Caco-2 (cell line): ENCODE results near the gene SMTN. TPM values are rescaled to one million over a fixed set of nuclear protein-coding genes. Genes with fewer than 3 reads are reported as not detected.

ENCODE experiments used
- BruUV-seq: library from RNA; stranded (reverse); fragments of 400-500 nt; replicated peaks from 2 replicates; lab custom pipeline; 2021; lab: Mats Ljungman, UMichigan
- CTCF ChIA-PET: fragments of 300-600 bp; sonication (Branson Sonifier 250); formaldehyde crosslinking; loops from one replicate; lab custom pipeline; 2022; ENCODE audit warnings: antibody characterized with exemption; lab: Charles Lee
- POLR2A ChIA-PET: fragments of 300-600 bp; sonication (Branson Sonifier 250); formaldehyde crosslinking; loops from one replicate; lab custom pipeline; 2022; ENCODE audit warnings: antibody characterized with exemption; lab: Charles Lee
- DNase-seq, 2 experiments: peaks; one replicate each; pipeline versions ENCODE4 v3.0.0 to v3.0.0-alpha.2; 2020 to 2022
- H3K27me3 ChIP-seq: replicated peaks from 2 replicates; pipeline ENCODE4 v1.6.0; 2011; ENCODE audit warnings: low read length; ENCODE audit not compliant: control insufficient read depth, insufficient read depth
- H3K36me3 ChIP-seq: 2 replicates; pipeline ENCODE4 v1.5.1; 2011; ENCODE audit warnings: low read length; ENCODE audit not compliant: control insufficient read depth, insufficient read depth
- H3K4me1 ChIP-seq: fragments of 250-450 bp; sonication (Bioruptor Pico); 2 replicates; pipeline ENCODE4 v1.5.1; 2020; ENCODE audit warnings: mild to moderate bottlenecking
- H3K4me3 ChIP-seq: 2 replicates; pipeline ENCODE4 v1.5.1; 2011; ENCODE audit warnings: low read depth, mild to moderate bottlenecking, control low read depth, low read length
- H3K9me3 ChIP-seq: fragments of 250-450 bp; sonication (Bioruptor Pico); 2 replicates; pipeline ENCODE4 v1.5.1; 2020; ENCODE audit warnings: mild to moderate bottlenecking, moderate library complexity
- H3K27ac Mint-ChIP-seq: one replicate; pipeline ENCODE4 v1.8.0; 2022; ENCODE audit warnings: mixed read lengths; ENCODE audit not compliant: unreplicated experiment
- H3K27me3 Mint-ChIP-seq: one replicate; pipeline ENCODE4 v1.8.0; 2022; ENCODE audit warnings: mixed read lengths; ENCODE audit not compliant: insufficient read depth, unreplicated experiment
- H3K36me3 Mint-ChIP-seq: one replicate; pipeline ENCODE4 v1.8.0; 2022; ENCODE audit warnings: mild to moderate bottlenecking, mixed read lengths; ENCODE audit not compliant: insufficient read depth, unreplicated experiment
- H3K4me1 Mint-ChIP-seq: one replicate; pipeline ENCODE4 v1.8.0; 2022; ENCODE audit warnings: low read depth, mixed read lengths; ENCODE audit not compliant: unreplicated experiment
- H3K4me3 Mint-ChIP-seq: one replicate; pipeline ENCODE4 v1.8.0; 2022; ENCODE audit warnings: mild to moderate bottlenecking, moderate library complexity, mixed read lengths; ENCODE audit not compliant: unreplicated experiment
- H3K9me3 Mint-ChIP-seq: one replicate; pipeline ENCODE4 v1.8.0; 2022; ENCODE audit warnings: mixed read lengths; ENCODE audit not compliant: unreplicated experiment
- CTCF ChIP-seq, 2 experiments: fragments of 200-600 bp in 1 of 2; IDR thresholded peaks; 1 replicate in 1 of 2; 2 replicates in 1 of 2; pipeline versions ENCODE4 v1.5.1 to v1.8.0; 2011 to 2022; ENCODE audit warnings: antibody characterized with exemption in 1 of 2, control low read depth in 1 of 2, inconsistent platforms in 1 of 2, low read depth in 1 of 2, low read length in 1 of 2, mild to moderate bottlenecking in 1 of 2, moderate library complexity in 1 of 2; ENCODE audit not compliant: insufficient read depth in 1 of 2, severe bottlenecking in 1 of 2, unreplicated experiment in 1 of 2
- intact Hi-C: fragments of 100-400 bp; cut with micrococcal nuclease; formaldehyde crosslinking; loops from one replicate; pipeline ENCODE4 v1.10.0; 2022; ENCODE audit not compliant: unreplicated experiment
- total RNA-seq: library from RNA; stranded (reverse); gene quantifications from 2 replicates; pipeline ENCODE4 v1.2.3, GENCODE V29; 2022

SMTN gene
- total RNA-seq, 1 experiment from 2014 or later, result 71.0 TPM

GRCh38 chr22:31144223-31144622, 63.1 kb downstream of the SMTN start:
- Histone ChIP-seq H3K4me1 (no peaks in the 10 kb centered on the region), H3K27me3 (no peaks in the 10 kb centered on the region), H3K4me3 (no peak overlapping the region), H3K9me3 (no peaks in the 10 kb centered on the region), H3K36me3 (no peaks in the 10 kb centered on the region)
- no TSS peak for BruUV-seq
- Mint-ChIP-seq H3K4me3 (no peak overlapping the region), H3K36me3 (no peaks in the 10 kb centered on the region), H3K27me3 (peaks cover 3% of the 10 kb centered on the region), H3K4me1 (no peaks in the 10 kb centered on the region), H3K27ac (no peak overlapping the region), H3K9me3 (no peaks in the 10 kb centered on the region)
- no peak for DNase-seq
- POLR2A ChIA-PET, result no interaction called here
- intact Hi-C loops, result loop anchor here (10.0 kb wide), 1 partner anchor 379 kb away; no protein-coding TSS in a partner anchor
- CTCF ChIA-PET, result no interaction called here
- TF ChIP-seq CTCF (IDR thresholded peaks at IDR 0.05; ENCODE audit: insufficient read depth in 1 of 2, low read depth in 1 of 2, low read length in 1 of 2, severe bottlenecking in 1 of 2, unreplicated experiment in 1 of 2), result no peak

- Mint-ChIP-seq H3K4me3 (no peak overlapping the region), H3K4me1 (no peaks in the 10 kb centered on the region), H3K27me3 (no peaks in the 10 kb centered on the region), H3K27ac (no peak overlapping the region), H3K9me3 (no peaks in the 10 kb centered on the region), H3K36me3 (no peaks in the 10 kb centered on the region)
- intact Hi-C loops, result loop anchor here (5.0 to 10.0 kb wide), 2 partner anchors 226 to 384 kb away; no protein-coding TSS in a partner anchor
- no peak for TF ChIP-seq CTCF (IDR thresholded peaks at IDR 0.05; ENCODE audit: insufficient read depth in 1 of 2, low read depth in 1 of 2, low read length in 1 of 2, severe bottlenecking in 1 of 2, unreplicated experiment in 1 of 2)
- CTCF ChIA-PET, result interaction anchor here (0.7 to 2.4 kb wide), 3 partner anchors 41 to 202 kb away, joined by 3 to 10 read pairs (median 3); partner anchors contain the start of gene SELENOM
- Histone ChIP-seq H3K4me1 (no peaks in the 10 kb centered on the region), H3K36me3 (no peaks in the 10 kb centered on the region), H3K9me3 (no peaks in the 10 kb centered on the region), H3K4me3 (no peak overlapping the region), H3K27me3 (no peaks in the 10 kb centered on the region)
- POLR2A ChIA-PET, result no interaction called here
- no TSS peak for BruUV-seq
- DNase-seq, result no peak
These were observed 67.4 kb downstream of the SMTN start for GRCh38 chr22:31148488-31148887.

GRCh38 chr22:31148953-31149627, 68.0 kb downstream of the SMTN start:
- Histone ChIP-seq H3K27me3 (no peaks in the 10 kb centered on the region), H3K9me3 (no peaks in the 10 kb centered on the region), H3K36me3 (no peaks in the 10 kb centered on the region), H3K4me3 (no peak overlapping the region), H3K4me1 (no peaks in the 10 kb centered on the region)
- CTCF ChIA-PET, result interaction anchor here (0.7 to 2.4 kb wide), 5 partner anchors 42 to 202 kb away, joined by 3 to 10 read pairs (median 3); partner anchors contain the start of gene SELENOM
- Mint-ChIP-seq H3K27ac (no peak overlapping the region), H3K9me3 (no peaks in the 10 kb centered on the region), H3K4me1 (no peaks in the 10 kb centered on the region), H3K27me3 (no peaks in the 10 kb centered on the region), H3K4me3 (no peak overlapping the region), H3K36me3 (no peaks in the 10 kb centered on the region)
- POLR2A ChIA-PET, result no interaction called here
- DNase-seq, result peak; percentile 81 to 82
- BruUV-seq, result no TSS peak
- intact Hi-C loops, result loop anchor here (1.0 to 10.0 kb wide), 6 partner anchors 42 to 384 kb away; partner anchors contain the start of gene SELENOM
- TF ChIP-seq CTCF (IDR thresholded peaks at IDR 0.05; ENCODE audit: insufficient read depth in 1 of 2, low read depth in 1 of 2, low read length in 1 of 2, severe bottlenecking in 1 of 2, unreplicated experiment in 1 of 2), result peak; percentile 93 to 97
